Raji (cell line): ENCODE data around the gene STPG1.

Source experiments
- POLR2A ChIP-seq: IDR thresholded peaks from 2 replicates; pipeline ENCODE4 v1.6.1; 2011; ENCODE audit warnings: low read depth, low read length, control low read depth; ENCODE audit not compliant: insufficient read depth

STPG1 gene

DNA sequence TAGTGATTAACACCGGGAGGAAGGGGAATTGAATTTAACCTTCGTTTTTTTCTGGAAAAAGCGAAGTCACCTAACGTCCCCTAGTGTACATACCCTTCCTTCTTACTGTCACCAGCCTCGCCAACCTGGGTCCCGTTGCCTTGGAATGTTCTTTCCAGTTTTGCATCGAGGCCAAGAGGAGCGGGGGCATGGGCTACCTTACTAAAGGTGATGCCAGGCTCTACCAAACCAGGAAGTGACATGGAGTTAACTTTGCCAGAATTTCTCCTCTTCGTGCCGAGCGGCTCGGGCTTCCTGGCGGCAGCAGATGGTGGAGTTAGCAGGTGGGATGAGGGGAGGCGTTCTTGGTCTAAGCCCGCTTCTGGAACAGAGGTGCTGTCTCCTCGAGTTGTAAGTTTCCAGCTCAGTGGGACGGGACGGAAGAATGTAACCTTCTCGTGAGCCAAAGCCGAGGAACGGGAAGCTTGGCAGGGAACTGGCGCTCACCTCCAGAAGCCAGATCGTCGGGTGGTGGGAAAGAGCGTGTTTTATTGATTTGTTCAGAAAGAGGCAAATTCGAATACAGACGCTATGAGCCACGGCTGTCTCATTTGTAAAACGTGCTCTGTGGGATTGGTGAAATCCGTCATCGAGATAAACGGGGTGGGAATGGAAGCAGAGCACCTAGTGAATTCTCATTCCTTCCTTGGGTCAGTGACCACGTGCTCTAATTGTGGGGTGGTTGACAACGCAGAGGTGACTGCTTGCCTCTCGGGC lies 2.5 kb upstream of the STPG1 start:
- TF ChIP-seq POLR2A: no peak

DNA sequence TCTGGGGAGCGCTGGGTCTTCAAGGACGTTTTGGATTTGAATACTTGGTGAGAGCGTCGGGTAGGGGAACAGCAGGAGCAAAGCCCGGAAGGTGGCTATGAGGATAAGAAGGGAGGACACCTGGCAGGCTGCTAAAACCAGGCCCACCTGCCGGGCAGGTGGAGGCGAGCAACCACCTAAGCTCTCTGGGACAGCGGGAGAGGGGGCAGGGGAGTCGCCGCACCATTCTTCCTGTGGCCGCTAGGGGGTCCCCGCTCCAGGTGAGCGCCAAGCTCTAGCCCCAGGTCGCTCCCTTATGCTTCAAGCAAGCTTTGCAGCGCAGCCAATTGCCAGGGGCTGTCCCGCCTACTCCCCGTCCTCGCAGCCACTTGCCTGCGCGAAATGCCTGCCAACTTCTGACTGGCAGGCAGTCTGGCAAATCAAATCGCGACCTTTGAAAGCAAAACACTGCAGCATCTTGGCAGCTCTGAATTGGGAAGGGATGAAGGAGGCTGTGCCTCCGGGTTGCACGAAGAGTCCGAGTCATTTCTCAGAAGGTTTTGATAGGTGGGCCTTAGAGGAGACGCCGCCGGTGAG lies 1.8 kb upstream of the STPG1 start, which contains the start of gene NIPAL3:
Gene NIPAL3, plus strand, starts transcription at position 469 of the 576 bp plus-strand sequence. CDS start 3,746 bp downstream, outside the sequence.
- peak; percentile 71 for TF ChIP-seq POLR2A

DNA sequence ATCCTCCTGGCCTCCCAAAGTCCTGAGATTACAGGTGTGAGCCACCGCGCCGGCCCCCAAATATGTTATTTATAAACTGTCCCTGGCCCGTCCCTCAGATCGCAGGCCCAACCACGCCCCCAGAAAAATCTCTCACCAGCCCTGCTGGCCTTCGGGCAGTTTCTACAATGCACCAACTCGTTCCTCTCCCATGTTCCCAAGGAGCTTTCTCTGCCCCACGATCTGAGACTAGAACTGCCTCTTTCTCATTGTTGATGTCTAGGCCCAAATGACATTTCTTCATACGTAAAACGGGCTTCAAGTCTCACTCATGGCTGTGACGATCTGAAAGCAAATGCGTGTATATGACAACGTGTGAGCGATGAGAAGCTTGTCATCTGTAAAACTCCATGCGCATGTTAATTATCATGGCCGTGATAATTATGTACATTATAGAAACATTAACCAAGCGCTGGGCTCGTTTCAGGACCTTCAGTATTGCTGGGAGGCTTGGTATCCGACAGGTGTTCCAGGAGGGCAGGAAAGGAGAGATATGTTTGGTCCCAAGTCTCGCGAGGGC lies 1.3 kb upstream of the STPG1 start:
- TF ChIP-seq POLR2A: no peak

DNA sequence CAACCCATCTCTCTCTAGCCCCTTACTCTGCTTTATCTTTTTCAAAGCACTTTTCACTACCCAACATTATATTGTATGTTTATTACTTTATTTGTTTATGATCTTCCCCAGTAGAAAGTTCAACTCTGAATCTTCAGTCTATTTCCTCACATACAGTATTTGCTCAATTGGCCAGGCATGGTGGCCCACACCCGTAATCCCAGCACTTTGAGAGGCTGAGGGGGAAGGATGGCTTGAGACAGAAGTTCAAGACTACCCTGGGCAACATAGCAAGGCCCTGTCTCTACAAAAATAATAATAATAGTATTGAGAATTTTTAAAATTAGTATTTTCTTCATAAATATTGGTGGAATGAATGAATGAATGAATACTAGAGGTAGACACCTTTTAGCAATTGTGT lies 1.2 kb downstream of the STPG1 start:
- no peak for TF ChIP-seq POLR2A

DNA sequence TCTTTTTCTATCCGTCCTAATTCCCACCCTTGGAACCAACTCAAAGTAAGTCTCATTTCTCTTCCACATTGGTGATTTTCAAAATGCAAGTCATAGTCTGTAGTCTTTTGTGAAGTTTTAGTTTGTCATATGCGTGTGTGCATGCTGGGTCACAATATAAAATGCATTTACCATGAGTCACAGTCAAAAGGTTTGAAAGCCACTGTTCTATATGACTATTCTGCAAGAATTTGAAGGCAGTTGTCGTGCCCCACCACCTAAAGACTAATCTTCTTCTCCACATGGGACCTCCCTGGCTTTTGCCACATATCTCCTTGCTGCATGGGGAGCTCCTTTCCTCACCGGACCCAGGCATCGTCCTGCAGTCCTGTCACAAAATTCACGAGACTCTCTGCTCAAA lies 1.6 kb downstream of the STPG1 start:
- TF ChIP-seq POLR2A: no peak

DNA sequence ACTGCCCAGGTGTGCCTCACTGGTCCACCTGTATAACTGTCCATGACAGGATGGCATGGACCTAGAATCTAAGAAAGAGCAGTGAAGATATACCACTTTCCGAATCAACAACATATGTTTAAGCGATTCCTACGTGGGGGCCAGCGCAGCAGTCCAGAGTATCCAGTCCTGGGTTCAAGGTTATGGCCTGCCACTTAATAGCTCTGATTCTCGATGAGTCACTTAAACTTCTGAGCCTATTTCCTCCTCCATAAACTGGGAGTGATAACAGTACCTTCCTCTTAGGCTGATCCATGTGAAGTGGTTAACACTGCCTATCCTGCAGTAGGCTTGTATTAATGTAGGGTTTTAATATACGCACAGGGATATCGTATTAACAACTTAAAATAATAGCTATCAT lies 2.8 kb downstream of the STPG1 start:
- no peak for TF ChIP-seq POLR2A

DNA sequence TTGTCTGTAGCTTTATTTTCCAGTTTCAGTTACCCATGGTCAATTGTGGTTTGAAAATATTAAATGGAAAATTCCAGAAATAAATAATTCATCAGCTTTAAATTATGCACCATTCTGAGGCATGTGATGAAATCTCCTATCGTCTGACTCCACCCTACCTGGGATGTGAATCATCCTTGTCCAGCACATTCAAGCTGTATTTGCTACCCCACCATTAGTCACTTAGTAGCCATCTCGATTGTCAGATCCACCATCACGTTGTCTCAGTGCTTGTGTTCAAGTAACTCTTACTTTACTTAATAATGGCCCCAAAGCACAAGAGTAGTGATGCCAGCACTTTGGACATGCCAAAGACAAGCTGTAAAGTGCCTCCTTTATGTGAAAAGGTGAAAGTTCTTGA lies 4.0 kb downstream of the STPG1 start:
- TF ChIP-seq POLR2A: no peak

DNA sequence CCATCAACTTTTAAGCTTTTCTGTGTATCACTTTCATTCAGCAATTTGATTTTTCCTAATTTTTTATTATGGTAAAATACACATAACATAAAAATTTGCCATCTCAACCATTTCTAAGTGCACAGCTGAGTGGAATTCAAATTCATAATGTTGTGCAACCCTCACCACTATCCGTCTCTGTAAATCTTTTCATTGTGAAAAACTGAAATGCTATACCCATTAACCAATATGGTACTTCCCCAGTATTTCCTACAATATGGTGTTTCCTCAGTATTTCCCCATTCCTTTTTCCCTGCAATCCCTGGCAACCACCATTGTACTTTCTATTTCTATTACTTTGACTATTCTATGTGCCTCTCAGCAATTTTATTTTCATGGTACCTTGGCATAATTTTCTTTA lies 6.8 kb downstream of the STPG1 start:
- no peak for TF ChIP-seq POLR2A

DNA sequence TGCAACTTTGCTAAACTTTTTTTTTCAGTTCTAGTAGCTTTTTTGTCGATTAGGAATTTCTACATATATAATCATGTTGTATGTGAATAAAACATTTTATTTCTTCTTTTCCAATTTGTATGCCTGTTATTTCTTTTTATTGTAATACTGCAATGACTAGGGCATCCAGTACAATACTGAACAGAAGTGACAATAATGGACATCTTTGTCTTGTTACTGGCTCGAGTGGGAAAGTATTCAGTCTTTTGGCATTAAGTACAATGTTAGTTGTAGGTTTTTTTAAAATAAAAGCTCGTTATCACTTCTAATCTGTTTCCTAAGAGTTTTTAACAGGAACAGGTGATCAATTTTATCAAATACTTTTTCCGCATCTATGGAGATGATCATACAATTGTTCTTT lies 9.8 kb downstream of the STPG1 start:
- TF ChIP-seq POLR2A: no peak

DNA sequence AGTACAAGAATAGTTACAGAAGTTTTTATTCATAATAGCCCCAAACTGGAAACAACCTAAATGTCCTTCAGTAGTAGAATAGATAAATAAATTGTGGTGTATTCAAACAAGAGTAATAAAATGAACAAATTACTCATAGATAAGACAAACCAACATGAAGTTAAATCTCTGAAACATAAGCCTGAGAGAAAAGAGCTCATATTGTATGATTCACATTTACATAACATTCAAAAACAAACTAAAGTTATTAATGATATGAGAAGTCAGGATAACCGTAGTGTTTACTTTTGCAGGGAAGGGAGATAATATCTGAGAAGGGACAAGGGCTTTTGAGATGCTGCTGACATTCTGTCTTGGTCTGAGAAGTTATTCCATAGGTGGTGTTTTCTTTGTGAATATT lies 13.5 kb downstream of the STPG1 start:
- TF ChIP-seq POLR2A: no peak

DNA sequence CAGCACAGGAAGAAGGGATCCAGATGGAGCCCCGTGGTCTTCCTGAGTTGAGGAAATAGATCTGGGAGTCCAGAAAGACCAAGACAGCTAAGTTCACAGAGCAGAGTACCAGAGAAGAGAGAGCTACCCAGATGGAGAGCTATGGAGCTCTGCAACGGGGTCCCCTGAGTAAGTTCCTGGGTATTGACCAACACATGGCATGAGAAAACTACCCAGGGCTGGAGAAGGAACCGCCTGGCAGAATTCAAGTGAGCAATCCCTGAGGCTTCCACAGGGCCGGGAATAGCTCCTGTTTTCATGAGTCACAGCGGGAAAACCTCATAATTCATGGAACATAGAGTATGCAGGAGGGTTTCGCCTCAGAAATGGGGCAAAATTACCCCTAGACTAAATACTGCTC lies 19.7 kb downstream of the STPG1 start:
- no peak for TF ChIP-seq POLR2A

DNA sequence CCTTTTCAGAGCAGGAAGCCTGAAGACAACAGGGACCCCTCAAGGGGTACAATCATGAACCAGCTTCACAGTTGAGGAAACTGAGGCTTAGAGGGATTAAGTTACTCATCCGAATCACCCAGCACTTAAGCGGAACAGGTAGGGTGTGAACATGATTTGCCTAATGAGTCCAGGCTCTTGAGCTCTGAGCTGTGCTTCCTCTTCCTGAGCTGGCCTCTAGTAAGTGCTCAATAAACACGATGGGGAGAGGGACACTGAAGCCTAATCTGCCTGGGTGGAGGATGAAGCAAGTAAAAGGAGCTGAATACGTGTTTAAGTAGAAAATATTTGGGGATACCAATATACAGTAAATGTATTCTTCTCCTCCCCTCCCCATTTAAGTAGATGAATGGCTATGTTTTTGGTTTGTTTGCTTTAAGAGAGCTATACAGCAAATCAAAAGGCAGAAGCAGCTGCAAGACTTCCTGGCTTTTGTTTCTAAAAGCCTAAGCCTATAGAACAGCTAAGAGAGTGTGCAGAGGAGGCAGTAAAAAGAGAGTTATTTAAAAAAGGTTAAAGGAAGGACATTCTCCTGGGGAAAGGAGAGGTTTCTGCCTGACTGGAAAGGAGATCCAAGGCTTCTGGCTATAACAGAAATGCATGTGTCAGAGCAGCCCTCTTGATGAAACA lies 20.5 kb downstream of the STPG1 start:
- TF ChIP-seq POLR2A: peak; percentile 48

DNA sequence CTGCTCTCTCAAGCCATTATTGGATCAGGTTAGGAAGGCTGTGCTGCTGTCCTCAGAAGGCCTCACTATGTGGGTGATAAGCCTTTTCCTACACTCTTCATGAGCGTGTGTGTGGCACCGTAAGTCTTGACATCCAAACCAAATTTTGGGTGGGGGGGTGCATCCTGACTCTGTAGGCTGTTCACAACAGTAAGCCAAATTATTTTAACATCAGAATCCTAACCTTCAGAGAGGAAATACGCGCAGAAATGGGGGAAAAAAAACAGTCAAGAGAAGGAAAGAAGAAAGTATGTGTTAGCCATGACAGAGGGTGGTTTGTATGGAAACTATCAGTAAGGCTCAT lies 21.0 kb downstream of the STPG1 start:
- TF ChIP-seq POLR2A: no peak

DNA sequence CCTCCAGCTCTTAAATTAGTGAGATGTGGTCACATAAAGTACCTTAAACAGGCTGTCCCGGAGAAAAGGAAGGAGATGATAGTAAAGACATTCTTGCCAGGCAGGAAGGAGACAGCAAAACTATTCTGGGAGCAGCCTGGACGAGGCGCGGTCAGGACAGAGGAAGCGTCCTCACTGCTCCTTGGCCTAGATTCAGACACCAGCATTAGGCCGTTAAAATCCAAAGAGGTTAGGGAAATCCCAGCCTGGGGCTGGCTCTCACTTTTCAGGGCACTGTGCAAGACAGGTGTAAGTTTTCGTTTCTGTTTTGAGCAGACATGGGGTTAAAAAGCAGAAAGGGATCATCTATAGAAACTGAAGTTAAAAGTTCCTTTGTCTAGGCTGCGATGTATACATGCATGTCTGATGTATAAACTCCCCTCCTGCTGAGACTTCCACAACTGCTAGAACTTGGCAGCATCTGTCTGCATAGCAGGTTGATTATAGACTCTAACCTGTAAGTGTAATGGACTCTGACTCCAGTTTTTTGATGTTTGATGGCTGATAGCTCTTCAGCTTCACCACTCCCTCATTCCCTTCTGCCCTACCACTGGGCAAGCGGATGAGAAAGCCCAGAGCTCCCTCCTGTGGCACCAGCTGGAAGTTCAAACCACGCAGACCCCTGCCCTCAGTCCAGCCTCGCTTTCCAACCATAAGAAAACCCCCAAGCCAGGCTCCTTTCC lies 21.5 kb downstream of the STPG1 start:
- TF ChIP-seq POLR2A: peak; percentile 26; the same call in 1 of the 2 replicates
